Activated CD4-positive, alpha-beta T cell treated with anti-CD3 and anti-CD28 coated beads, Interleukin-2, amount 10 ng/mL, durations not matched to agents 24 days and 14 days (primary cell): ENCODE measurements around the gene NT5DC1. TPM values are rescaled to one million over a fixed set of nuclear protein-coding genes. Genes with fewer than 3 reads are reported as not detected.
A peak's percentile ranks its signal among the peaks of the same experiment; 100 is the strongest.

ENCODE experiments used
- DNase-seq: peaks from one replicate; pipeline ENCODE4 v3.0.0; 2022
- H3K27ac Mint-ChIP-seq: one replicate; pipeline ENCODE4 v1.8.0; 2022; ENCODE audit warnings: mild to moderate bottlenecking, mixed read lengths
- H3K27me3 Mint-ChIP-seq: one replicate; pipeline ENCODE4 v1.8.0; 2022; ENCODE audit warnings: mixed read lengths
- H3K36me3 Mint-ChIP-seq: one replicate; pipeline ENCODE4 v1.8.0; 2022; ENCODE audit warnings: low read depth, mild to moderate bottlenecking, mixed read lengths
- H3K4me1 Mint-ChIP-seq: one replicate; pipeline ENCODE4 v1.8.0; 2021; ENCODE audit warnings: mixed read lengths
- H3K4me3 Mint-ChIP-seq: one replicate; pipeline ENCODE4 v1.8.0; 2022; ENCODE audit warnings: mild to moderate bottlenecking, moderate library complexity, mixed read lengths
- H3K9me3 Mint-ChIP-seq: one replicate; pipeline ENCODE4 v1.8.0; 2021; ENCODE audit warnings: mixed read lengths
- intact Hi-C: fragments of 100-400 bp; cut with micrococcal nuclease; formaldehyde crosslinking; loops from one replicate; pipeline ENCODE4 v1.15.1; 2023
- total RNA-seq: library from RNA; stranded (reverse); gene quantifications from 2 replicates; pipeline ENCODE4 v1.2.3, GENCODE V29; 2022

NT5DC1 gene
- total RNA-seq = 38.1 and 38.9 TPM in 2 replicates

DNA sequence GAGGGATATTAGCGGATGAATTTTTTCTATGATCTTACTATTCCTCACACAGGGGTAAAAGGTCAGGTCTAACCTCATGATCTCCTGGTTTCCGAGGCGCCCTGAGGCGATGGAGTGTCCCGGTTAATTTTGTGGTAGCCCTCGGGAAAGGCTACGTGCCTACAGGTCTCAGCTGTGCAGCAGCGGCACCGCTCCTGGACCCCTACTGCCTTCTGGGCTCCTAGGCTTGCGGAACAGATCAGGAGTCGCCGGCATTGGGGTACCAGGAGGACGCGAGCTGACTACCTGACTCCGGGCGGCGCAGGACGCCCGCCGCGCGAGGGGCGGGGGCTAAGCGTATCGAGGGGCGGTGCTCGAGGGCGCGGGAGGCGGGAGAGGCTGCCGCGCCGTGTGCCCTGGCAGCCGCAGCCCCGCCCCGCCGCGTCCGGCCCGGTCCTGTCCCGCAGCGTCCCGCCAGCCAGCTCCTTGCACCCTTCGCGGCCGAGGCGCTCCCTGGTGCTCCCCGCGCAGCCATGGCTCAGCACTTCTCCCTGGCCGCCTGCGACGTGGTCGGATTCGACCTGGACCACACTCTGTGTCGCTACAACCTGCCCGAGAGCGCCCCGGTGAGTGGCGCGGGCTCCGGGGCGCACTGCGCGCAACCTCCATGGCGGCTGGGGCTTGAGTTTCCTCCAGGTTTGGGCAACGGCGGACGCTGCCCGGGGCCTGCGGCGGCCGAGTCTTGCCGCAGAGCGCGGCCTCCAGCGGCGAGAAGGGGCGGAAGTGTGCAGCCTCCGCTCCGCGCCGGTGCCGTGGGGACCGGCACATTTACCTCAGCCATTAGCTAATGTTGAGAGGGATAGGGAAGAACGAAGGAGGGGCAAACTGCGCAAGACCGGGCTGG lies at the start of gene NT5DC1:
TSS of gene NT5DC1 (plus strand) at position 435 of the 883 bp plus-strand sequence. CDS start at position 513, 78 bp downstream.
- intact Hi-C loops = loop anchor here (1.0 to 2.0 kb wide), 4 partner anchors 154 to 568 kb away; partner anchors contain the start of genes RWDD1, TSPYL1, TSPYL4 and ZUP1
- Mint-ChIP-seq H3K4me1 (peaks cover 38% of the 10 kb centered on the region), H3K27ac (peak within 1 kb of the TSS; percentile 92), H3K9me3 (peaks cover 4% of the 10 kb centered on the region), H3K36me3 (peaks cover 5% of the 10 kb centered on the region), H3K27me3 (no peaks in the 10 kb centered on the region), H3K4me3 (peak within 1 kb of the TSS; percentile 95)
- DNase-seq = peak; percentile 96

DNA sequence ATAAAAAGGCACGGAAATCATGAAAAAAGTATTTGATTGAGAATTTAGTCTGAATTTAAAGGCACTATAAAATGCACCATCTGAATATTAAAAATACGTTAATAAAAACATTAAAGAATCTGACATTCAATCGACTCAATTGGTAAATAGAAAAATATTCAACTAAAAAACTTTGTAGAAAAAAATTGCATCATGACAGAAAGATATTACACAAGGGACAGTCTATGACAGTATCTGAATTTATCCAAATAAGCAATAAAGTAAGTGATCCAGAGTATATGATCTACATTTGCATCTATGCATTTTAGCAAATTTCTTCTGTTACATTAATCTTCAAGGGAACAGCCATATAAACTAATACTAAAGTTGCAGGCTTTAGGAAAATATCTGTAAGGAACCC lies 49.4 kb upstream of the NT5DC1 start:
- Mint-ChIP-seq H3K4me3 (no peak overlapping the region), H3K36me3 (no peaks in the 10 kb centered on the region), H3K27ac (no peak overlapping the region), H3K9me3 (no peaks in the 10 kb centered on the region), H3K27me3 (peaks cover 8% of the 10 kb centered on the region), H3K4me1 (no peaks in the 10 kb centered on the region)
- no peak for DNase-seq
- intact Hi-C loops = no loop called here

DNA sequence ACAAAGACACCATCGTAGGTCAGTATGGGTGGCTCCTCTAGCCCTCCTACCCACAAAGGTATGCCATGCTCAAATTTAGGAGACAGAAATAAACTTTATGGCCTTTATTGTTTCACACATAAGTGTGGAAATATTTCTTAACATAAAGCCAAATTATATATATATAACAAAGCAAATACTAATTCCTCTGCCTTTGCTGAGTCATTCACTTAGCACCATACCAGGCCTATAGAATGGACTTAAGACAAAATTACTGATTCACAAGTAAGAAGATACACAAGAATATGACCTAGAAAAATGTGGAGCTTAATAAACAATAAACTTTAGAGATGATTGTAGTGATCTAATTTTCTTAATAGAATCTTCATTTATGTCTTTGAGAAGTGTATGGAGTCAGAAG lies 45.1 kb upstream of the NT5DC1 start:
- Mint-ChIP-seq H3K4me3 (no peak overlapping the region), H3K27ac (no peak overlapping the region), H3K4me1 (no peaks in the 10 kb centered on the region), H3K36me3 (no peaks in the 10 kb centered on the region), H3K9me3 (no peaks in the 10 kb centered on the region), H3K27me3 (peaks cover 6% of the 10 kb centered on the region)
- intact Hi-C loops = no loop called here
- DNase-seq = no peak

DNA sequence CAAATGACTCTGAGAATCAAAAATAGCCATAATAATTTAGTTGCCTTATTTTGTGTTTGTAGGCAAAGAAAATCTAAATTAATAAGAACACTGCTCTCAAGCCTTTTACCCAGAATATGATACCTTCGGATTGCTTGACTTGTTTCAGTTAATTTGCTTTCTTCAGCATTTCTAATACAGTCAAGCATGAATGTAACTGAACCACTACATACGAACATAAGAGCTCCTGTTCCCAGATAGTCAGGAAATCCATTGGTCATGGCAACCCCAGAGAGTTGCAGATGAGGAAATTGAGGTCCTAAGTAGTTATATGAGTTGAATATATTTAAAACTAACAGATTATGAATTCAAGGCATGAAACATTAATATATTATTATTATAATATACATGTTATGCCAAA lies 42.9 kb upstream of the NT5DC1 start:
- H3K27ac Mint-ChIP-seq = no peak overlapping the region
- no peaks in the 10 kb centered on the region for H3K9me3 Mint-ChIP-seq
- H3K4me1 Mint-ChIP-seq = no peaks in the 10 kb centered on the region
- no peaks in the 10 kb centered on the region for H3K36me3 Mint-ChIP-seq
- no peaks in the 10 kb centered on the region for H3K27me3 Mint-ChIP-seq
- intact Hi-C loops = no loop called here
- no peak overlapping the region for H3K4me3 Mint-ChIP-seq
- DNase-seq = no peak

DNA sequence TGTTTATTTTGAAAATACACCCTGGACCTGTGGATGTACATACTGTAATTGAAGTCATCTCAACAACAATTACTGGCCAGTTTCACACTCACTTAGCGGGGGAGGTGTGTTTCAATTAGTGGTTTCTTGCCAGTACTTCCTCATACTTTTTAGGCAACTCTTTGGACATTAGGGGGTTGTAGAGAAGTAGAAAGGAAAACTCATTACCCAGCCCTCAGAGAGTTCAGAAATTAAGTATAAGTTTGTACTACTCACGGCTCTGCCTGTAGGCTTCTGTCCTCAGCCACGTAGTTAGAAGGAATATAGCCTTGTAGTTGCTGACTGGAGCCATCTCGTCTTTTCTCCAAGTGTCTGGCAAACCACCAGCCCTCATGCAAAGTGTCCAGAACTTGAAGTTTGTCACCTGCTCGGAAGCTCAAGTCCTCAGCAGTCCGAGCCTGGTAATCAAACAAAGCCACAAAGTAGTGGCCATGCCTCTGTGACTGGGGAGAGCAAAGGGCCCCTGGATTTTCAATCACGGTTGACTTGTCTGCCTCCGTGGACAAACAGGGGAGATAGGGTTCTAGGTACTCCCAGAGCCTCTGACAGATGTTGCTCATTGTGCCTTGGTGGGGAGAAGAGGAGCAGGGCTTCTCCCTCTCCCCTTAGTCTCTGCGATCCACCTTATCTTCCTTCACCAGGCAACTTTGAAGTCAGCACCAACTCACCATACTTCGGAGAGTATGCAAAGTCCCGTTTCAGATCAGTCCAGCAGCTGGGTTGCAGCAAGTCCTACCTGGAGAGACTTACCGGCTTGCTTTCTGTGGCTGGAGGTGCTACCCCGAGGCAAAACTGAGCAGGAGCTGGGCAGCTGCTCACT lies 40.7 kb upstream of the NT5DC1 start:
- H3K27me3 Mint-ChIP-seq = peaks cover 2% of the 10 kb centered on the region
- intact Hi-C loops = no loop called here
- H3K4me3 Mint-ChIP-seq = no peak overlapping the region
- no peaks in the 10 kb centered on the region for H3K9me3 Mint-ChIP-seq
- H3K4me1 Mint-ChIP-seq = no peaks in the 10 kb centered on the region
- no peak overlapping the region for H3K27ac Mint-ChIP-seq
- DNase-seq = no peak
- H3K36me3 Mint-ChIP-seq = no peaks in the 10 kb centered on the region

DNA sequence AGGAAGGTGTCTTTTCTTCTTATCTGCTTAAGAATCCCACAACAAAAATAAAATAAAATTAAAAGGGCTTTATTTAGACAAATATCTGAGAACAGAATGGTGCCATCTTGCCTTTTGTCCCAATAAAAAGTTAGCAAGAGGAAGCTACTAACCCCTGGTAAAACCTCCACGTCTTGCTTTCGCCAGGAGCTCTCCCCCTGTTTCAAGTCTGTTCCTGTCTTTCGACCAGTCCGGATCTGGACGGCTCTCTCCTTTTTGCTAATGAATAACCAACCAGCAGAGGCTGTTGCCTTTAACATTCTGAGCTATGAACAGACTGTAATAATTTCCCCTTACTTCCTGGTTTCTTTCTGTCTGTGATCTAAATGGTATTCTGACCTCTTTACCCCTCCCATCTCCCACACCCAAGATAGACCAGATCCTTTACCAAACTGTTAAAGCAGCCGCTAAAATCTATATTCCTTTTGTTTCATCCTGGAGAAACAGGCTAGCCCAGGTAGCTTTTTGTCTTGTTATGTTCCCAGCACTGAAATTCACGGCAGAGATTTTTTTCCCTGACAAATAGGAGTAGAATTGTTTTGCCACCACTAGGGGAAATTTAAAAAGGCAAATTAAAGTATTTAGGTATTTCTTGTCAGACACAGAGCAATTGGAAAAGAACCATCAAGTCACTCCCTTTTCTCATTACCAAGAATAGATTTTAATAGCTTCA lies 39.9 kb upstream of the NT5DC1 start, which contains the start of gene FRK:
TSS of gene FRK (minus strand) at position 320 of the 712 bp plus-strand sequence. CDS start 580 bp downstream, outside the sequence.
- Mint-ChIP-seq H3K9me3 (no peaks in the 10 kb centered on the region), H3K4me3 (no peak within 1 kb of the TSS), H3K27ac (no peak within 1 kb of the TSS), H3K27me3 (peaks cover 2% of the 10 kb centered on the region), H3K4me1 (no peaks in the 10 kb centered on the region), H3K36me3 (no peaks in the 10 kb centered on the region)
- intact Hi-C loops = no loop called here
- DNase-seq = no peak

DNA sequence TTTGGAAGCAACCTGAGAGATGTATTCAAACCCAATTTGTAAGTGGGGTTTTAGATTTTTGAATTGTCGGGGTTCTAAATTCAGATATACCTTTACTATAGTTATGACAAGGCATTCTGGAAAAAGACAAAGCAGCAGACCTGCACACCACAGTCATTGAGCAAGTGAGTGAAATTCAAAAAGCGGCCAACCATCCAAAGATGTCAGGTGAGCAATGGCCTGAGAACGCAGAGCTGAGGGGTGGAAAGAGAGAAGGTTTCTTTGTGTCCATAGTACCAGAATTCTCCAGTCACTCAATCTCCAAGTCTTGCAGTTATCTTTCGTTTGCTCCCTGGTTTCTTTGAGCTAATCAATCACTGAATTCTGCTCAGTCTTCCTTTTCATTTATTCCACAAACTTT lies 38.2 kb upstream of the NT5DC1 start:
- H3K9me3 Mint-ChIP-seq = no peaks in the 10 kb centered on the region
- peaks cover 2% of the 10 kb centered on the region for H3K27me3 Mint-ChIP-seq
- H3K4me3 Mint-ChIP-seq = no peak overlapping the region
- H3K27ac Mint-ChIP-seq = no peak overlapping the region
- H3K4me1 Mint-ChIP-seq = no peaks in the 10 kb centered on the region
- no peaks in the 10 kb centered on the region for H3K36me3 Mint-ChIP-seq
- intact Hi-C loops = no loop called here
- no peak for DNase-seq

DNA sequence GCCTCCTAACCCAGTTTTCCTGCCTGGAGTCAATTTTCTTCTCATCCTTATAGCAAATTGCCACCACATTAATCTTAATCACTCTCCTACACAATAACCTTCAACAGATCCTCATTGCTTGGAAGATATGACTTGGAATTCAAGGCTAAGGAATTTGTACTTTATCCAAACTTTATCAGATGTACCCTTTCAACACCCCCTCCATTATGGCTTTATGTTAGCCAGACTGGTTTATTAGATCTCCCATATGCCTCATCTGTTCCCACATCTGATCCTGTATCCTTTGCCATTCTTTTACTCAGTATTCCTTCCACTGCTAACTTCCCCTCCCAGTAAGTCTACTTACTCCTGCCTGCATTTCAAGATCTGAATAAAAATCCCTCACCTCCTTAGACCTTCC lies 36.0 kb upstream of the NT5DC1 start:
- H3K27me3 Mint-ChIP-seq = peaks cover 2% of the 10 kb centered on the region
- no peaks in the 10 kb centered on the region for H3K4me1 Mint-ChIP-seq
- no peak overlapping the region for H3K27ac Mint-ChIP-seq
- H3K9me3 Mint-ChIP-seq = no peaks in the 10 kb centered on the region
- no peaks in the 10 kb centered on the region for H3K36me3 Mint-ChIP-seq
- no peak for DNase-seq
- no peak overlapping the region for H3K4me3 Mint-ChIP-seq
- intact Hi-C loops = no loop called here

DNA sequence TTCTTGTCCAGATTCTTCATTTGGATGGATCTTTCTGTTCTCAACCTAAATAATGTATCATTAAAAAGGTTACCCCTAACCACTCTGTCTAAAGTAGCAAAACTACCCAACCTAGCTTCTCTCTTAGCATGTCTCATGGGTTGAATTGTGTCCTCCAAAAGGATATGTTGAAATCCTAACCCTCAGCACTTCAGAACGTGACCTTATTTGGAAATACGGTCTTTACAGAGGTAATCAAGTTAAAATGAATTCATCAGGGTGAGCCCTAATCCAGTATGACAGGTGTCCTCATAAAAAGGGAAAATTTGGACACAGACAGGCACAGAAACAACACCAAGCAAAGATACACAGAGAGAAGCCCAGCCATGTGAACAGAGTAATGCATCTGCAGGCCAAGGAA lies 33.9 kb upstream of the NT5DC1 start:
- no peaks in the 10 kb centered on the region for H3K4me1 Mint-ChIP-seq

DNA sequence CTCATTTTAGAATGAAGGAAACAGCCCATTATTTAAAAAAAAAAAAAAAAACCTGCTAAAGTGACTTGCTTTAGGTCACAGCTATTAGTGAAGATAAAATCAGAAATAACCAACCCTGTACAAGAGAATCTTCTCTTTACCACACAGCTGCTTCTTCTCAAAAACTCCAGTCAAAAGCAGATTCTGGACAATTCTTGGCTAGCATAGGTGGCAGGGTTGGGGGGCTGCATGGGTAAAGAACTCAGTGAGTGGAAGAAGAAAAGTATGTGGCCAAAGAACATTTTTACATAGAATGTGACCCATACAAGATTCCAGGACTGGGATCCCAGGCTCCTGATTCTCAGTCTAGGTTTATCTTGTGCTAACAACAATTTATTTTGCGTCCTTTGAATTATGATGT lies 30.6 kb upstream of the NT5DC1 start:
- intact Hi-C loops = no loop called here
- no peak for DNase-seq
- H3K4me3 Mint-ChIP-seq = no peak overlapping the region
- H3K4me1 Mint-ChIP-seq = peaks cover 3% of the 10 kb centered on the region
- no peak overlapping the region for H3K27ac Mint-ChIP-seq
- H3K9me3 Mint-ChIP-seq = peaks cover 3% of the 10 kb centered on the region
- peaks cover 1% of the 10 kb centered on the region for H3K27me3 Mint-ChIP-seq
- no peaks in the 10 kb centered on the region for H3K36me3 Mint-ChIP-seq

More for the DNA sequence above, 33.9 kb upstream of the NT5DC1 start:
- no peak for DNase-seq
- no peak overlapping the region for H3K4me3 Mint-ChIP-seq
- H3K27me3 Mint-ChIP-seq = peaks cover 3% of the 10 kb centered on the region
- intact Hi-C loops = no loop called here
- H3K36me3 Mint-ChIP-seq = no peaks in the 10 kb centered on the region
- no peak overlapping the region for H3K27ac Mint-ChIP-seq
- no peaks in the 10 kb centered on the region for H3K9me3 Mint-ChIP-seq

DNA sequence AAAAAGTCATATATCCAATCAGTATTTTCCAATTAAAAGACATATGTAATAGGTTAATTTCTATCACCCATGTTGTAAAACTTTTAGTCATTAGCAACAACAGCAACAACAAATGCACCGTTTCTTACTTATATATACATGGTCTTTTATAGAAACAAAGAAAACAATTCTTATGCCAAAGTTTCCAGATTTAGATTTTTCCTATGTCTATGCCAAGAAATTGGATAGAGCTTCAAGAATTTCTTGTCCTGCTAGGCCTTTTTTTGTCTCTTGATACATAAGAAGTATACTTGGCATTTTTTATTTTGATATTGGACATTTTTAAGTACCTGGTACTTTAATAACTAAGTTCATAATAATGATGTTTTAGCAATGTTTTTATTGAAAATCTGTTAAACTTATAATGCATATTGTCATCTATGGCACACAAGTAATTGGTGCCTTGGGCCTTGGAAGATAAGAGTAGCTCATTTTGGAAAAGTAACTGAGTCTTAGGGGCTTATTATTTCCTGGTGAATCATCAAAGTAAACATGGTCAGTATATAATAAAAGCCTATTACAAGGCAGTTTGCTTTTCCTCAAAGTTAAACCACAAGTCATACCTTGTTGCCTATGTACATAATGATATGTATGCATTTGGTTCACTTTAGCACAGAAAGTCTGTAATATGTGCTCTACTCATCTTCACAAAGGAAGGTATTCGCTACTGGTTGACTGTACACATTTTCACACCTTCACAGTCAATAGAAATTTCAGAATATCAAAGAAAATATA lies 29.9 kb upstream of the NT5DC1 start:
- no peak overlapping the region for H3K27ac Mint-ChIP-seq
- H3K36me3 Mint-ChIP-seq = no peaks in the 10 kb centered on the region
- H3K27me3 Mint-ChIP-seq = peaks cover 2% of the 10 kb centered on the region
- no peak for DNase-seq
- H3K4me3 Mint-ChIP-seq = no peak overlapping the region
- H3K4me1 Mint-ChIP-seq = peaks cover 3% of the 10 kb centered on the region
- H3K9me3 Mint-ChIP-seq = peaks cover 3% of the 10 kb centered on the region
- intact Hi-C loops = no loop called here

DNA sequence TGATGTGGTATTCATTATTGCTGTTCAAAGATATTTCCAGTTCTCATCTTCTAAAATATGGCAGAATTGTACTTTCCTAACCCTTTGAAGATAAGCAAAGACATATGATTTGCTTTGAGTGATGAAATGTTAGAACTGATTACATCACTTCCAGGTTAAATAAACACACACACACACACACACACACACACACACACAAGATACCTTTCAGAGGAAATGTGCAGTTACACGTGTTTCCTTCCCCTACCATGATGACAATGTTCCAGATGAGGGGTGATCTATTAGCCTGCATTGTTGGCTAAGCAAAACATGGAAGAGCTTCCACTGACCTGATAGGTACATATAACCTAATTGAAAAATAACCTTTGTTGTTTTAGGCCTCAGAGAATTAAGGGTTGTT lies 28.3 kb upstream of the NT5DC1 start:
- Mint-ChIP-seq H3K27me3 (peaks cover 6% of the 10 kb centered on the region), H3K27ac (no peak overlapping the region), H3K4me3 (no peak overlapping the region), H3K36me3 (no peaks in the 10 kb centered on the region), H3K4me1 (peaks cover 3% of the 10 kb centered on the region), H3K9me3 (peaks cover 3% of the 10 kb centered on the region)
- no peak for DNase-seq
- intact Hi-C loops = no loop called here
